SK-N-SH (cell line): ENCODE data around the gene USP15. TPM values are rescaled to one million over a fixed set of nuclear protein-coding genes. Genes with fewer than 3 reads are reported as not detected.
A peak's percentile ranks its signal among the peaks of the same experiment; 100 is the strongest.

Experiments
- CTCF ChIA-PET: fragments of 300-600, 350-600 bp; formaldehyde crosslinking; extraction: SDS; loops from one replicate; lab custom pipeline; 2021; lab: Yijun Ruan, JAX
- POLR2A ChIA-PET: fragments of 350-600 bp; sonication (Branson Sonifier 250); formaldehyde crosslinking; extraction: SDS; loops from one replicate; lab custom pipeline; 2020; ENCODE audit warnings: antibody characterized with exemption, inconsistent platforms; lab: Yijun Ruan, JAX
- DNase-seq: peaks from one replicate; pipeline ENCODE4 v3.0.0; 2012
- H2AFZ ChIP-seq: fragments of 200-600 bp; sonication (generic); 2 replicates; pipeline ENCODE4 v1.8.1; 2016; ENCODE audit warnings: antibody characterized with exemption, mild to moderate bottlenecking, low read depth
- H3F3A ChIP-seq: fragments of 200-600 bp; sonication (generic); replicated peaks from 2 replicates; pipeline ENCODE3; 2016; ENCODE audit warnings: antibody characterized with exemption, mild to moderate bottlenecking; ENCODE audit not compliant: insufficient read depth
- H3K27ac ChIP-seq, 2 experiments: fragments of 200-500 bp in 1 of 2; fragments of 200-600 bp in 1 of 2; sonication (Bioruptor generic) in 1 of 2; sonication (generic), shearing (Covaris generic) in 1 of 2; 2 replicates each; pipeline versions ENCODE4 v1.5.1 to v1.6.1; 2014 to 2016; ENCODE audit warnings: low read depth in 2 of 2, inconsistent platforms in 1 of 2, low read length in 1 of 2, mild to moderate bottlenecking in 1 of 2, mixed read lengths in 1 of 2
- H3K27me3 ChIP-seq: fragments of 200-600 bp; sonication (generic), shearing (Covaris generic); 2 replicates; pipeline ENCODE4 v1.6.1; 2016; ENCODE audit warnings: mixed run types; ENCODE audit not compliant: insufficient read depth
- H3K36me3 ChIP-seq, 2 experiments: fragments of 200-500 bp in 1 of 2; fragments of 200-600 bp in 1 of 2; sonication (Bioruptor generic) in 1 of 2; sonication (generic) in 1 of 2; replicated peaks in 1 of 2; 2 replicates each; pipeline versions ENCODE3 to v1.5.1; 2014 to 2016; ENCODE audit warnings: low read length in 1 of 2, mild to moderate bottlenecking in 1 of 2; ENCODE audit not compliant: insufficient read depth in 2 of 2, control insufficient read depth in 1 of 2
- H3K4me1 ChIP-seq, 2 experiments: fragments of 200-500 bp in 1 of 2; fragments of 200-600 bp in 1 of 2; sonication (Bioruptor generic) in 1 of 2; sonication (generic), shearing (Covaris generic) in 1 of 2; 2 replicates each; pipeline versions ENCODE4 v1.5.1 to v1.6.1; 2014 to 2016; ENCODE audit warnings: low read depth in 1 of 2, low read length in 1 of 2, mixed run types in 1 of 2; ENCODE audit not compliant: insufficient read depth in 2 of 2, control insufficient read depth in 1 of 2
- H3K4me2 ChIP-seq: fragments of 200-600 bp; sonication (generic), shearing (Covaris generic); 2 replicates; pipeline ENCODE4 v1.6.1; 2017; ENCODE audit warnings: mixed run types
- H3K4me3 ChIP-seq, 2 experiments: fragments of 200-500 bp in 1 of 2; fragments of 200-600 bp in 1 of 2; sonication (Bioruptor generic) in 1 of 2; sonication (generic), shearing (Covaris generic) in 1 of 2; 2 replicates each; pipeline versions ENCODE4 v1.5.1 to v1.8.1; 2014 to 2016; ENCODE audit warnings: low read depth in 2 of 2, inconsistent platforms in 1 of 2, low read length in 1 of 2, mild to moderate bottlenecking in 1 of 2, mixed read lengths in 1 of 2, moderate library complexity in 1 of 2
- H3K79me2 ChIP-seq: fragments of 200-600 bp; sonication (generic); 2 replicates; pipeline ENCODE4 v1.8.1; 2017; ENCODE audit warnings: mild to moderate bottlenecking; ENCODE audit not compliant: insufficient read depth
- H3K9ac ChIP-seq: fragments of 200-600 bp; sonication (generic); 2 replicates; pipeline ENCODE4 v1.6.1; 2017; ENCODE audit warnings: mixed run types
- H3K9me2 ChIP-seq: fragments of 200-600 bp; sonication (generic); 2 replicates; pipeline ENCODE4 v1.6.1; 2017; ENCODE audit warnings: mixed run types
- H3K9me3 ChIP-seq: fragments of 200-600 bp; sonication (generic); 2 replicates; pipeline ENCODE4 v1.6.1; 2017; ENCODE audit warnings: mixed run types, mild to moderate bottlenecking, moderate library complexity
- H4K20me1 ChIP-seq: fragments of 200-600 bp; sonication (generic); 2 replicates; pipeline ENCODE4 v1.6.1; 2017; ENCODE audit warnings: mild to moderate bottlenecking, mixed run types; ENCODE audit not compliant: insufficient read depth
- CHD2 ChIP-seq: fragments of 150-350 bp; IDR thresholded peaks from 2 replicates; pipeline ENCODE4 v1.6.1; 2018; ENCODE audit warnings: low read length; ENCODE audit not compliant: partially characterized antibody
- FOSL2 ChIP-seq: IDR thresholded peaks from 2 replicates; pipeline ENCODE4 v1.4.0; 2012; ENCODE audit warnings: low read depth, mild to moderate bottlenecking, moderate library complexity, borderline replicate concordance
- FOXJ3 ChIP-seq: sonication (generic); formaldehyde crosslinking; IDR thresholded peaks from 2 replicates; pipeline ENCODE4 v1.5.1; 2020; ENCODE audit warnings: mild to moderate bottlenecking, missing genetic modification reagents
- IRF3 ChIP-seq: fragments of 150-350 bp; IDR thresholded peaks from 2 replicates; pipeline ENCODE4 v1.6.1; 2016; ENCODE audit warnings: mild to moderate bottlenecking, low read depth, low read length
- JUND ChIP-seq: IDR thresholded peaks from 2 replicates; pipeline ENCODE4 v1.4.0; 2012
- MEF2A ChIP-seq: IDR thresholded peaks from 2 replicates; pipeline ENCODE4 v1.4.0; 2012; ENCODE audit warnings: low read depth, borderline replicate concordance
- MXI1 ChIP-seq: IDR thresholded peaks from 2 replicates; pipeline ENCODE4 v1.6.1; 2012; ENCODE audit warnings: mild to moderate bottlenecking, low read depth, low read length, improper control_type of control experiment
- NFIC ChIP-seq: IDR thresholded peaks from 2 replicates; pipeline ENCODE4 v1.4.0; 2012; ENCODE audit warnings: borderline replicate concordance
- POLR2AphosphoS5 ChIP-seq: IDR thresholded peaks from 2 replicates; pipeline ENCODE4 v1.6.1; 2012; ENCODE audit warnings: low read depth, low read length
- REST ChIP-seq: IDR thresholded peaks from 2 replicates; pipeline ENCODE4 v1.6.1; 2012; ENCODE audit warnings: mild to moderate bottlenecking, low read depth, low read length, moderate library complexity
- TAF1 ChIP-seq: IDR thresholded peaks from 2 replicates; pipeline ENCODE4 v1.6.1; 2012; ENCODE audit warnings: low read depth, mild to moderate bottlenecking, low read length, moderate library complexity, borderline replicate concordance
- USF2 ChIP-seq: fragments of 150-350 bp; IDR thresholded peaks from 2 replicates; pipeline ENCODE4 v1.6.1; 2017; ENCODE audit warnings: antibody characterized with exemption, low read length, low read depth, borderline replicate concordance
- ZBTB33 ChIP-seq: IDR thresholded peaks from 2 replicates; pipeline ENCODE4 v1.4.0; 2012; ENCODE audit warnings: low read depth, borderline replicate concordance
- WGBS: methylation state at CpG from one replicate; pipeline ENCODE4 v1.1.6; 2017; ENCODE audit warnings: low lambda C conversion rate; 5-methylcytosine and 5-hydroxymethylcytosine counted together
- polyA plus RNA-seq, 3 experiments: library from polyadenylated mRNA; depleted of rRNA; stranded (reverse); fragments of >200 nt; gene quantifications; 2 replicates each; pipeline ENCODE4 v1.2.3, GENCODE V29; 2012
- TF ChIP-seq, protein P1 (sequence below): IDR thresholded peaks from 2 replicates; pipeline ENCODE4 v1.4.0; 2012; ENCODE audit warnings: low read depth

USP15 gene
- polyA plus RNA-seq, 1 of the 3 experiments (the other 2 are of a cell fraction): 13.2 TPM

GRCh38 chr12:62258231-62258630 lies 2.0 kb upstream of the USP15 start:
- CTCF ChIA-PET: interaction anchor here (2.0 to 2.4 kb wide), 2 partner anchors 16 to 65 kb away, joined by 5 to 6 read pairs; a partner anchor contains a TSS

GRCh38 chr12:62258941-62259630 lies 1.1 kb upstream of the USP15 start:
- CTCF ChIA-PET: interaction anchor here (0.8 to 2.4 kb wide), 7 partner anchors 14 to 535 kb away, joined by 3 to 6 read pairs (median 3); a partner anchor contains a TSS
- TF ChIP-seq MEF2A (no peak), USF2 (no peak), TAF1 (no peak), FOSL2 (no peak), NFIC (no peak), JUND (no peak), REST (no peak), MXI1 (no peak), CHD2 (no peak), FOXJ3 (no peak), POLR2AphosphoS5 (no peak), IRF3 (no peak)
- TF ChIP-seq, protein P1, sequence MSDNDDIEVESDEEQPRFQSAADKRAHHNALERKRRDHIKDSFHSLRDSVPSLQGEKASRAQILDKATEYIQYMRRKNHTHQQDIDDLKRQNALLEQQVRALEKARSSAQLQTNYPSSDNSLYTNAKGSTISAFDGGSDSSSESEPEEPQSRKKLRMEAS: no peak

More at GRCh38 chr12:62258231-62258630, 2.0 kb upstream of the USP15 start:
- no peak overlapping the region for H3K9ac ChIP-seq
- no peak overlapping the region for H3K4me2 ChIP-seq
- peaks cover 6% of the 10 kb centered on the region; the same call in 1 of the 2 replicates for H4K20me1 ChIP-seq
- H3K9me3 ChIP-seq: no peaks in the 10 kb centered on the region
- 94% methylated on average over 3 of the region's 3 CpGs for WGBS
- H3K4me3 ChIP-seq: no peak overlapping the region
- peaks cover 0 to 2% of the 10 kb centered on the region in 2 experiments for H3K36me3 ChIP-seq
- H3F3A ChIP-seq: peaks cover 4% of the 10 kb centered on the region
- POLR2A ChIA-PET: no interaction called here
- H3K27ac ChIP-seq: no peak overlapping the region
- H3K27me3 ChIP-seq: no peaks in the 10 kb centered on the region
- no peaks in the 10 kb centered on the region for H3K9me2 ChIP-seq
- H3K4me1 ChIP-seq: peaks cover 6% of the 10 kb centered on the region in 2 experiments; a peak in 3 of 4 replicates
- no peak overlapping the region for H2AFZ ChIP-seq
- H3K79me2 ChIP-seq: peaks cover 30% of the 10 kb centered on the region
- TF ChIP-seq JUND (no peak), ZBTB33 (no peak)
- no peak for DNase-seq

More at GRCh38 chr12:62258941-62259630, 1.1 kb upstream of the USP15 start:
- 46% methylated on average over 10 of the region's 10 CpGs for WGBS
- Histone ChIP-seq H3F3A (peaks cover 4% of the 10 kb centered on the region), H3K4me3 (peak overlapping the region; percentile 96 to 98), H3K9me3 (no peaks in the 10 kb centered on the region), H3K27ac (peak overlapping the region; percentile 74 to 96), H3K9ac (peak overlapping the region; percentile 78), H3K9me2 (no peaks in the 10 kb centered on the region), H3K36me3 (peaks cover 0 to 2% of the 10 kb centered on the region in 2 experiments), H3K79me2 (peaks cover 38% of the 10 kb centered on the region), H3K27me3 (no peaks in the 10 kb centered on the region), H3K4me2 (peak overlapping the region; percentile 74), H2AFZ (peak overlapping the region; percentile 91), H3K4me1 (peaks cover 6% of the 10 kb centered on the region in 2 experiments; a peak in 3 of 4 replicates), H4K20me1 (peaks cover 6% of the 10 kb centered on the region; the same call in 1 of the 2 replicates)
- peak; percentile 7 for DNase-seq
- POLR2A ChIA-PET: interaction anchor here (1.1 kb wide), 1 partner anchor 11 kb away, joined by 3 read pairs; no protein-coding TSS in a partner anchor
